DMS 273 (cell line): ENCODE measurements around the gene PPBP.
"Not testable (repeated sequence)": the region's sequence is repeated elsewhere in the genome, so short reads cannot be mapped to it uniquely, and the experiment has no call there.

ENCODE experiments used
- DNase-seq: peaks from one replicate; lab custom pipeline; 2025; ENCODE audit not compliant: unreplicated experiment; lab: John Stamatoyannopoulos, UW

The PPBP gene

DNA sequence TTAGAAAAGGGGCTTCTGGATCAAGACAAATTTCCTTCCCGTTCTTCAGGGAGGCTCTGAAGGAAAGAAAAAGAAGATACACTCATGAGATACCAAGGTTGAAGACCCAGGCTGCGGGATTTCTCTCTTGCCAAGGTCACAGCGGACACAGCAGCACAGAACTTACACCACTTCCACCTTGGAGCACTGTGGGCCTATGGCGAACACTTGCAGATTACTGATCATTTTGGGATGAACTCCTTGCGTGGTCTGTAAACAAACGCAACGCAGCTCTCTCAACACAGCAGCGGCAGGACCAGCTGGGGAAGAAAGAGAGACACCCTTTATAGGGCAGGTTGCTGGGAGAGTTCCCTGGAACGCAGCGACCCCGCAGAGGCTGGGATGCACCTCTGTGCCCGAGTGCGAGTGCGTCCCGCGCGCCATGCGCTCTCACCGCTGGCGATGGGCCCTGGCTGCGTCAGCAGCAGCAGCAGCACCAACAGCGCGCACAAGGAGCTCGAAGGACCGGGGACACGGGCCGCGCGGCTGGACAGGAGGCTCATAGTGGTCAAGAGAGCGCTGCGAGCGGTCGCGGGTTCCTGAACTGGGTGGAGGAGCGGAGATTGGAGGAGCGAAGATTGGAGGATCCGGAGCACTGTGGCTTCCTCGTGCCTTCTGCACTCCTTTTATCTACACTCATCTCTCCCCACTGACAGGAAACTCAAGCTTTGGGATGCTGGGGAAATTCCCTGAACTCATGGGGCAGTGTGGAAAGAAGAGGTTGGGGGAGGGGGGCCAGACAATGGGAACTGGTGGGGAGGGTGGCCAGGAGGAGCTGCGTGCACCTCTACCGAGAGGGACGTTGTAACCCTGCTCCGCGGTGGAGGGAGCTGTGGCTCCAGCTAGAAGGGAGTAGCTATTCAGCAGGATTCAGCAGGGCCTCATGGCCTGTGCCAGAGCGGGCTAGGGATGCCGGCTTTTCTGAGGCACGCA, 10.3 kb upstream of the PPBP start, which contains the start of gene CXCL5:
TSS of gene CXCL5 (minus strand) at position 638 of the 972 bp plus-strand sequence. CDS start at position 542, 96 bp downstream.
- no peak for DNase-seq

DNA sequence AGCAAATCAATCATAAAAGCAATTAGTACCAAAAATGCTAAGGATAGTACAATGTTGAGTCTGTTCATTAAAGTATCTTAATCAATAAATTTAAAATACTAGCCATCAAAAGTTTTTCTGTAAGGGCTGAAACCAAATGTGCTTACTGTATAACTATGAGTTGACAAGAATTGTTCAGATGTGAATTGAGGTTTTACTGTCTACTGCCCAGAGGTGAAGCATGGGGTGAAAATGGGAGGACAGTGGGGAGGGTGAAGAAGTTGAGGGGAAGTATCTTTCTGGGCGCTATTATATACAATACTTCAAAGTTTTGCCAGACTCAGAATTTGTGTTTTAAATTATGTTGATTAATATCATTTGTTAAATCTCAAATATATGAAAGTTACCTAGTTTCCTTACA, 4.1 kb upstream of the PPBP start:
- DNase-seq, result no peak

DNA sequence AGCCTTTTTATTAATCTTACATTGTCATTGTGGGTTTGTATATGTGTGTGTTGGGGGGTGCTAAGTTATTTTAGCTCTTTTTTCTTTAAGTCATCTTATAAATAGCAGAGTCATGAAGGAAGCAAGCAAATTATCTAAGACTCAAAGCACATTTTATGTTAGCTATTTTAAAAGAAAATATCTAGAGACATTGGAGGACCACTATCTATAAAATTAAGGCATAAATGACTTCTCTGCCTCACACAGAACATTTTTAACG, 3.7 kb upstream of the PPBP start:
- DNase-seq, result no peak

DNA sequence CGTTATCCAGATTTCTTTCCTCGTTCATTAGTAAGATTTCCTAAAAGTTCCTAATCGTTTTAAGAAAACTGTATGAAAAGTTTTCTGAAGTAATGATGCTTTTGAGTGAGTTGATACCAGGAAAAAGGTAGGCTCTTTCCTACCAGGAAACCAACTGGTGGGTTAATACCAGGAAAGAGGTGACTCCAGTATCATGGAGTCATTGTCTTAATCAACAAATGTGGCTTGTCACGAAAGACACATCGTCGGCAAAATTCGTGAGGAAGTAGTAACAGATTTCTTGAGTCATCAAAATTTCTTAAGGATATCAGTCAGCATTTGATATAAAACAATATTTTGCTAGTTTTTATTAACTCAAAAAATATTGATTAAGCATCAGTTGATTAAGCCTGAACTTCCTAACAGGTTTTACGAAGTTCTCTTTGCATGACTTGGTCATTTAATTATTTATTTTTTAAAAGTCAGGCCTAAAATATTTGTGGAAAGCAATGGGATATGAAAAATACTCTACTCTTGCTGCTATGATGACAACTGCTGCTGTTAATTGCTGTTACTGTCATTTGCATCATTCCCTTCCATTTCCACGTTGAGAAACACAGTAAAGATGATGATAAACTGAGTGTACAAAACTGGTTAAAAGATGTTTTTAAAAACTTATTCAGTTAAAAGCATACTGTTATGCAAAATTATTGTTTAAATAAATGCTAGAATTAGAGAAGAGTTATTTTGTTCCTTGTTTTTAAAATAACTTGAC, 3.2 kb upstream of the PPBP start:
- DNase-seq, result no peak

DNA sequence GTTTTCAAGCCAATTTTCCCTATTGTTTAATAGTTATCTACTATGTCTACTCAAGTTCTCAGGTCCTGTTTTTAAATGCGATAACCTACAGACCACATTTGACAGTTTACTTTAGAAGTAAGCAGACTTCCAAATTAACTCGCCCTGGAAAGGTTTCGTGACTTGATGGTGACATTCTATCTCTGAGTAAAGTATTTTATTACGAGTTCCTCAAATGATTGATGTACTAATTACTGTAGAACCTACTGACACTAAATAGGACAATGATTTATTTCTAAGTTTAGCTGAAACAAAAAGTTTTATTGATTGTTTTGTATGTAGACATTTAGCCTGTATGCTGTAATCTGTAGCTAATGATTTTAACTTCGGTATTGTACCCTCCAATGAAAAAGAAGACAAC, 1.9 kb upstream of the PPBP start:
- DNase-seq, result no peak

DNA sequence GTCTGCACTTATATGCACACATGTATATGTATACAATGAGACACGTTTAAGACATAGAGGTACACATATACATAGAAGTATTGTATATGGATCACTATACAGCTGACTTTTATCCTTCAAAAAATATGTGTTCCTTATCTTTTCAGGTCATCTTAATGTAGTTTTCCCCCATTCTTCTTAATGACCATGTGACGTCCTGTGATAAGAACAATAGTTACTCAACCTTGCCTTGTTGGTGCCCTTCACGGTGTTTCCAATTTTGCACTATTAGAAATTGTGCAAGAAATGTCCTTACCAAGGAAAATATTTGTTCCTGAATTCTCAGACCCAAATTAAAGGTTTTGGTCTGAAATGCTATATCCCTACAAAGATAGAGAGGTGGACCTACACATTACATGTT, 1.0 kb upstream of the PPBP start:
- no peak for DNase-seq

DNA sequence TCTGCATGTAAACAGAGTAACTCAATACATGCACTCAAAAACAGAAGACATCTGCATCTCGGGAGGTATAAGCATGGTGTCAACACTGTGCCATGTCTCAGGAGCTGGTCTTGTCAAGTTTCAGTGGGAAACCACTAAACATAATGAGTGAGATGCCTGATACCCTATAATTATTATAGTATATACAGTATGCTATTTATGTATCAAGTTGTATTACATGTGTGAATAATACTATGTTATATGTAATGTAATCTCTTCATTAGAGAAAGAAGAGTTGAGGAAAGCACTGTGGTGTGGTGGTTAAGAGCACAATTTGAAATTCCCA, 2.5 kb downstream of the PPBP start:
- DNase-seq, result no peak

DNA sequence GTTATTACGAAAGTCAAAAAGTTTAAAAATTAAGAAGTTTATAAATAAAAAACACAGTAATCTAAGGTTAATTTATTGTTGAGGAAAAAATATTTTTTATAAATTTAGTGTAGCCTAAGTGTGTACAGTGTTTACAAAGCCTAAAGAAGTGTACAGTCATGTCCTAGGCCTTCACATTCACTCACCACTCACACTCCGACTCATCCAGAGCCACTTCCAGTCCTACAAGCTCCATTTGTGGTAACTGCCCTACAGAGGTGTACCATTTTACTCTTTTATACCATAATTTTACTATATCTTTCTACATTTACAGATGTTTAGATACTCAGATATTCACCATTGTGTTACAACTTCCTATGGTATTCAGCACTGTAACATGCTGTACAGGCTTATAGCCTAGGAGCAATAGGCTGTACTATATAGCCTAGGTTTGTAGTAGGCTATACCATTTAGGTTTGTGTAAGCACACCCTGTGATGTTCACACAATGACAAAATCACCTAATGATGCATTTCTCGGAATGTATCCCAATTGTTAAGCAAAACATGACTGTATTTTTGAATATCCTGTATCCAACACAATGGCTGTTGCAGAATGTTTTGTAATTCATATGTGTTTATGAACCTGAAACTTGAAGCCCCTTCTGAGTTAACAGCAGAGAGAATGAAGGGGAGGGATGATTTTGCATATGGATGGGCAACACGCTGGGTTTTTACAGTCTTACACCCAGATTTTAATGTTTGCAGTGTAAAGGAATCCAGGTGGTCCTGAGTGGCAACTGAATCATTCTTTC, 3.1 kb downstream of the PPBP start:
- no peak for DNase-seq

DNA sequence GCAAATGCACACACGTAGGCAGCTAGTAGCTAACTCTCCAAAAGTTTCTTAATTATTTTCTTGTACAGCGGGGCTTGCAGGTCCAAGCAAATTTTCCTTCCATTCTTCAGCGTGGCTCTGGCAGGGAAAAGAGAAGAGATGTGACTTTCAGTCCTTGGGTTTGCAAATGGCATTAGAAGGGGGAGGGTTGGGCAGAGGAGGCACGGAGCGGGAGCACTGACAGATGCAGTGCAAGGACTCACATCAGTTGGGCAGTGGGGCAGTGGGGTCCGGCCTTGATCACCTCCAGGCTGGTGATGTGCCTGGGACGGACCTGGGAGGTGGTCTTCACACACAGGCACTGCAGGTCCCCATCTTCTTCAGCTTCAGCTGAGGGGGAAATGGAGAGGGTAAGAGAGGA, 6.8 kb downstream of the PPBP start:
- DNase-seq, result not testable (repeated sequence)

DNA sequence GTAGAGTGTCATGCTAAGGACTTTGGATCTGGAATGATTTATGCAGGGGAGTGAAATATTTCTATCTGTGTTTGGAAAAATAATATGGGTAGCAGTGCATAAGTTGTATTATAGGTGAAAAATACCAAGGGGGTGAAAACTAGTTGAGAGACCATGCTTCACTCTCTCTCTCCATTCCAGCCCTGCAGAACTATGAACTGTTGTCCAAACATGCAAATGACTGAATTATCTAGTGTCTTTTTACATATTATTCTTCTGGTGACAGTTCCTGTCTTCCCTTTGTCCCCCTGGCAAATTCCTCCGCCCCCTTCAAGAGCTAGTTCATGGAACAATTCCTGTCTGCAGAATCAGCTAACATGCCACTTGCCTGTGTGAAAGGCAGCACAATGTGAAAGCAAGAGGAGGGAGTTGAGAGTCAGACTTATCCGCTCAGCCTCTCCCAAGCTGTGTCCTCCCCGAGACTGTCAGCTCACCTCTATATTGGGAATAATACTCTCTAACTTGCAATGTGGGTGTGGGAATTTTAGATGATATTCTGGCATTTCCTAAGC, 8.5 kb downstream of the PPBP start:
- DNase-seq, result no peak

DNA sequence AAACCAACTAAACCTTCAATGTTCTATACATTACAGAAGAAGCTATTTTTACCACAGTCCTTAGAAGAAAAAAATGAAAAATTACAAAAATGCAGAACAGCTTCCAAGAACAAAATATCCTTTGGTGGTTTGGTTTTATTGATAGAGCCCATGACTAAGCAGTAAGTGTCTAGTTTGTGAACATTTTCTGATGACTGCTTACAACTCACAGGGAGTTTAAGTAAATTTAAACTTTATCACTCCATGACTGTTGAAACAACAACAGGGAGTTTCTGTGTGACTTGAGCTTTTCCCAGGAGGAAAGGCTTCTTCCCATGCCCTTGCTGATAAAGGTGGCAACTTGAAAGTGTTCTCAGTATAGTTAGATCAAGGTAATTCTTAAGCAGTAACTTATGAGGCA, 9.1 kb downstream of the PPBP start:
- DNase-seq, result no peak

DNA sequence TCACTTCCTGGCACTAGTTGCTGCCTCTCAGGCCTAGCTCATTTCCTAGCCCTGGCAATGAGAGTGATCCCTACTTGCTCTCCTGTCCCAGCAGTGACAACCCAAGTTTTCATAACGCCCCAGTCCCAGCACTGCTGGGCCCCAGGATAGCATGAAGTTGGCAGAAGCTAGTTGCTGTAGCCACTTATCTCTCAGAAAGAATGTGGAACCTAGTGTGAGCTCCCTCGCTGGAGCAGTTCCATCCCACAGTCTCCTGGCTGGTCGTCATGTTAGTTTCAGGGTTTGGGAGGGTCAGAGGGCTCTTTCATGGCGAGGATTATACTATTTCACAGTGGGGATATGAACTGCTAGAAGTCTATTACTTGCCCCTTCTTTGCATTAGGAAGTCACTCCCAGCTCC, 11.3 kb downstream of the PPBP start:
- no peak for DNase-seq

DNA sequence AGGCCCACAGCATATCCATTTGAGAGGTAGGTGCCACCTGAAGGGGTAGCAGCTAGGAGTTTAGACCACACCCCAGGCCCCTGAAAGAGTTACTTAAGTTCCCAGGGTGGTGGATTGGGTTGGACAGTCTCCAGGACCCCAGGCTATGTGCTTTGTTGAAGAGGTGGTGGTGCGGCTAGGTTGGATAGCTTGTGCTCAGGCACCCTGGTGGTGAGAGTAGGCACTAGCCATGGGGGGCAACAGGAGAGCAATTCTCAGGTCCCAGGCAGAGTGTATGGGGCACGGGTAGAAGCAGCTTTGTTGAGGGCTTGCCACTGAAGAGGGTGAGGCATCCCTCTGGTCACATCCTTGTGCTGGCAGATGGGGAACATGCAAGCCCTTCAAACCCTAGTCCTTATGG, 11.8 kb downstream of the PPBP start:
- no peak for DNase-seq

DNA sequence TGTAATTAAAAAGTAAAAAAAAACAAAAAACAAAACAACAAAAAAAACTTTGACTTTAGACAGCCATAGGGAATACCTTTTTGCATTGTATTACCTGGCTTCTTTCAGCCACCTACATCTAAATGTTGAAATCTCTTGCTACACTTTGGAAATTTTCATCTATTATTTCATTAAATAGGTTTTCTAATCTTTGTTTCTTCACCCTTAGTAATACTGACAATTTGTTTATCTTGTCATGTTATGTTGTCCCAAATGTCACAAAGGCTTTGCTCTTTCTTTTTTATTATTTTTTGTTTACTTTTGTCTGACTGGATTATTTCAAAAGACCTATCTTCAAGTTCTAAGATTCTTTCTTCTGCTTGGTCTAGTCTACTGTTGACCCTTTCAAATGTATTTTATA, 13.6 kb downstream of the PPBP start:
- DNase-seq, result no peak

DNA sequence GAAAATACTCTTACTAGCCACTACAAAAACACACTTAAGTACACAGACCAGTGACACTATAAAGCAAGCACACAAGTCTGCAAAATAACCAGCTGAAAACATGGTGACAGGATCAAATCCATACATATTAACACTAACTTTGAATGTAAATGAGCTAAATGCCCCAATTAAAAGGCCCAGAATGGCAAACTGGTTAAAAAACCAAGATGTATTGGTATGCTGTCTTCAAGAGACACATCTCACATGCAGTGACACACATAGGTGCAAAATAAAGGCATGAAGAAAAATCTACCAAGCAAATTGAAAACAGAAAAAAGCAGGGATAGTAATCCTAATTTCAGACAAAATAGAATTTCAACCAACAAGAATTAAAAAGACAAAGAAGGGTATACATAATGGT, 17.0 kb downstream of the PPBP start:
- no peak for DNase-seq

DNA sequence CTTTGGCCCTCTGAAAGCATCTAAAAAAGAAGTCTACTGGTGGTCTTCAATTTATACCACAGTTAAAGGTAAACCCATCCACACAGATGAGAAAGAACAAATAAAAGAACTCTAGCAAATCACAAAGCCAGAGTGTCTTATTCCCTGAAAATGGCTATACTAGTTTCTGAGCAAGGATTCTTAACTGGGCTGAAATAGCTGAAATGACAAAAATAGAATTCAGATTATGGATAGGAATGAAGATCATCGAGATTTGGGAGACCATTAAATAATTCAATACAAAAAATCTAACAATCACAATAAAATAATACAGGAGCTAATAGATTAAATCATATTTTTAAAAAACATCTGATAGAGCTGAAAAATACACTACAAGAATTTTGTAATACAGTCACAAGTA, 18.0 kb downstream of the PPBP start:
- DNase-seq, result no peak

DNA sequence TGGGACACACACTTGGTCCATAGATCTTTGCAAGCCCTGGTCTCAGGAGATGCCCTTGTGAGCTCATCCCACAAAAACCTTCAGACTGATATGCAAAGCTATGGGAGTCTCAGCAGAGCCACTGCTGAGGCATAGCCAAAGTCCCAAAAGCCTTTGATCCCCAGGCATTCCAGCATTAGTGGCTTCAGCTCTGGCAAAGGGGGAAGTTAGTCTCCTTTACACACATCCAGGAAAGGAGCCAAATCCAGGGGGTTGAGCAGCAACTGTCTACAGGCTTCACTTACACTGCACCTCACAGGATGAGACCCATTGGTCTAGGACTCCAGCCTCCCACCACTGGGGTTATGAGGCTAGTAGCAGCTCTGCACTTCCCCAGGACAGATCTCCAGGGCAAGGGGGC, 20.1 kb downstream of the PPBP start:
- DNase-seq, result no peak

DNA sequence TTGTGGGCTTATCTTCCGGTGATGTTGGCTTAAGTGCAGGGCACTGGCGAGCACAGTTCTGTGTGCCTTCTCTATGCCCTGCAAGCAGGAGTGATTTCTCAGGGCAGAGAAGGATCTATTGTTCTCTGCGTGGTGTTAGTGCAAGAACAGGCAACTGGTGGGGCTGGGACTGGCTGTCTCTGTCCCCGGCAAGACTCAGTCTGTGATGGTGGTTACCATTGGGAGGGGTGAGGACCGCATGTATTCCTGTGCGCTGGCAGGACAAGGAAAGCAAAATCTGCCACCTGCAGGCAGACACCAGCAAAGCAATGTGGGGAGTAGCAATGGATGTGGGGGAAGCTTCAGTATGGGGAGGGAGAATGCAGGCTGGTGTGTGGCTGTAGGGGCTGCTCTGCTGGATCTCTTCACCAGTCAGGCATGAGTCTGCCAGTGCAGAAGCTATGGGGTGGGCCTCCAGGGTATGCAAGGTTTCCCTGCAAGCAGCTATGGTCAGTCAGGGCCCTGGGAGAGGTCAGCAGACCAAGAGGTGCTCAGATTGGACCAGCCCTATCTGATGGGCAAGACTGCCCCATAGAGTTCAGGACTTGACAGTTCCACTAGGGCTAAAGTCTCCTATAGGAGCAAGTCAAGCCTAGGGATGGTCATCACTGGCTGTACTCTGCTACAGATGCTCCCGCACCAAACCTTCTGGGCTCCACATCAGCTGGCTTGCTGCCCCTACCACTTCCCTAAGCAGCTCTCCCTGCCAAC, 23.0 kb downstream of the PPBP start:
- peak; percentile 29 for DNase-seq

DNA sequence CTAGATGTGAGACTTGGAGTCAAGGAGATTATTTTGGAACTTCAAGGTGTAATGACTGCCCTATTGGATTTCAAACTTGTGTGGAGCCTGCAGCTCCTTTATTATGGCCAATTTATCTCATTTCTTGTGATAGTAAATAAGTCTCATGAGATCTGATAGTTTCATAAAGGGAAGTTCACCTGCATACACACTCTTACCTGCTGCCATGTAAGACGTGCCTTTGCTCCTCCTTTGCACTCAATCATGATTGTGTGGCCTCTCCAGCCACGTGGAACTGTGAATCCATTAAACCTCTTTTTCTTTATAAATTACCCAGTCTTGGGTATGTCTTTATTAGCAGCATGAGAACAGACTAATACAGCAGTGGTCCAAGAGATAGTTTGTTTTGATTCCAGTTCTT, 25.3 kb downstream of the PPBP start:
- DNase-seq, result no peak

DNA sequence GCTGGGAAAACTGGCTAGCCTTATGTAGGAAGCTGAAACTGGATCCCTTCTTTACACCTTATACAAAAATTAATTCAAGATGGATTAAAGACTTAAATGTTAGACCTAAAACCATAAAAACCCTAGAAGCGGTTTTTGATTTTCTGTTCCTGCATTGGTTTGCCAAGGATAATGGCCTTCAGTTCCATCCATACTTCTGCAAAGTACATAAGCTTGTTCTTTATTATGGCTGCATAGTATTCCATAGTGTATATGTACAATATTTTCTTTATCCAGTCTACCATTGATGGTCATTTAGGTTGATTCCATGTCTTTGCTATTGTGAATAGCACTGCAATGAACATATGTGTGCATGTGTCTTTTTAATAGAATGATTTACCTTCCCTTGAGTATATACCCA, 28.9 kb downstream of the PPBP start:
- DNase-seq, result not testable (repeated sequence)

DNA sequence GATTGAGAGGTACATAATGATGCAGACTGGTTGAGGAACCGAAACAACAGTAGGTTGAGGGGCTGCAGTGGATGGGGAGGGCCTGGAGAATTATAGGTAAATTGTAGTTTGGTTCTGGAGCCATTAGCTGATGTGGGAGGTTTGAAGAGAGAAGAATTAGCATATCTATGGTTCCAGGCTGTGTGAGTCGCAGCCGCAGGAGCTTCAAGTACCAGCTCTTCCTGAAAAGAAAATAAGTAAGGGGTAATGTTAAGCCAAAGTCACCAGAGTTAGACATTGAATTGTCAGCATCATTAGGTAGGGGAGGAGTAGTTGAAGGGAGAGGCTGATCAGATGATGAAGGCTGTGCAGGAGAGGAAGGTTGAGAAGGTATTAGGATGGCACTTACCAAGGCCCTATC, 35.6 kb downstream of the PPBP start:
- no peak for DNase-seq
